DND-41 (cell line): ENCODE results near the gene NCF2.

Experiments used
- ATAC-seq: fragments of 200-7000 bp; cut with Tn5 transposase; 3 replicates; pipeline ENCODE4 v1.9.1; 2021; ENCODE audit warnings: low read depth; ENCODE audit not compliant: insufficient read depth
- DNase-seq: peaks from one replicate; pipeline ENCODE4 v3.0.0-alpha.2; 2020
- H2AFZ ChIP-seq: 2 replicates; pipeline ENCODE4 v1.6.0; 2012; ENCODE audit warnings: low read depth, low read length
- H3K27ac ChIP-seq: 2 replicates; pipeline ENCODE4 v1.5.1; 2012; ENCODE audit warnings: low read length, inconsistent platforms
- H3K27me3 ChIP-seq: fragments of 200-600 bp; sonication (generic); 2 replicates; pipeline ENCODE4 v1.6.0; 2012; ENCODE audit warnings: low read length, mild to moderate bottlenecking, inconsistent platforms; ENCODE audit not compliant: insufficient read depth, poor library complexity
- H3K36me3 ChIP-seq: 2 replicates; pipeline ENCODE4 v1.5.1; 2012; ENCODE audit warnings: low read length, inconsistent platforms; ENCODE audit not compliant: insufficient read depth
- H3K4me1 ChIP-seq: 2 replicates; pipeline ENCODE4 v1.5.1; 2012; ENCODE audit warnings: mild to moderate bottlenecking, low read length; ENCODE audit not compliant: insufficient read depth
- H3K4me2 ChIP-seq: 2 replicates; pipeline ENCODE4 v1.6.0; 2012; ENCODE audit warnings: mild to moderate bottlenecking, moderate library complexity, low read length, inconsistent platforms; ENCODE audit not compliant: insufficient read depth
- H3K4me3 ChIP-seq, 2 experiments: fragments of 200-600 bp in 1 of 2; shearing (Covaris generic) in 1 of 2; 2 replicates each; pipeline ENCODE4 v1.5.1; 2012 to 2016; ENCODE audit warnings: inconsistent platforms in 2 of 2, low read length in 2 of 2, mild to moderate bottlenecking in 2 of 2, low read depth in 1 of 2, moderate library complexity in 1 of 2
- H3K79me2 ChIP-seq: 2 replicates; pipeline ENCODE4 v1.6.0; 2012; ENCODE audit warnings: low read length, inconsistent platforms; ENCODE audit not compliant: insufficient read depth
- H3K9ac ChIP-seq: 2 replicates; pipeline ENCODE4 v1.6.0; 2012; ENCODE audit warnings: low read depth, mild to moderate bottlenecking, inconsistent platforms, low read length, moderate library complexity
- H3K9me3 ChIP-seq: 2 replicates; pipeline ENCODE4 v1.5.1; 2012; ENCODE audit warnings: low read length, moderate library complexity, mild to moderate bottlenecking, inconsistent platforms; ENCODE audit not compliant: insufficient read depth, severe bottlenecking
- H4K20me1 ChIP-seq: 2 replicates; pipeline ENCODE4 v1.6.0; 2012; ENCODE audit warnings: low read length; ENCODE audit not compliant: insufficient read depth
- EZH2 ChIP-seq: IDR thresholded peaks from 3 replicates; pipeline ENCODE4 v1.6.1; 2012; ENCODE audit warnings: borderline replicate concordance, low read depth, mild to moderate bottlenecking, moderate library complexity, low read length, inconsistent platforms; ENCODE audit not compliant: severe bottlenecking
- TF ChIP-seq, protein P1 (sequence below): IDR thresholded peaks from 2 replicates; pipeline ENCODE4 v1.5.1; 2012; ENCODE audit warnings: borderline replicate concordance, low read length, moderate library complexity, mild to moderate bottlenecking; ENCODE audit not compliant: poor library complexity, severe bottlenecking; ENCODE audit errors: extremely low read depth

NCF2 gene

DNA sequence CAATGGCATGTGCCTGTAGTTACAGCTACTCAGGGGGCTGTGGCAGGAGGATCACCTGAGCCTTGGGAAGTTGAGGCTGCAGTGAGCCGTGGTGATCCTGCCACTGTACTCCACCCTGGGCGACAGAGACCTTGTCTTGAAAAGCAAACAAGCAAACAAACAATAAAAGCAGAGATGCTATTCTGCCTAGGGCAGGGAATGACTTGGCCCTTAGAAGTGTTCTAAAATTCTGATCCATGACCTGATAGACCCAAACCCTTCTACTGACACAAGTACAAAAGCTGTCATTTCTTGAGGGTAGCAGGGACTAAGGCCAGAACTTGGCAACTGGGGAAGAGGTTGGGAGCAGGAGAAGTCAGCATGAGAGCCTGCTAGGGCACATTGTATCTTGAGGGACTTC, 15.6 kb upstream of the NCF2 start:
- no peaks in the 10 kb centered on the region for H4K20me1 ChIP-seq
- H3K4me1 ChIP-seq: no peaks in the 10 kb centered on the region
- no peaks in the 10 kb centered on the region for H3K36me3 ChIP-seq
- DNase-seq (no peak), ATAC-seq (no peak)
- no peak overlapping the region for H2AFZ ChIP-seq
- no peak overlapping the region for H3K9ac ChIP-seq
- TF ChIP-seq EZH2: no peak
- TF ChIP-seq, protein P1, sequence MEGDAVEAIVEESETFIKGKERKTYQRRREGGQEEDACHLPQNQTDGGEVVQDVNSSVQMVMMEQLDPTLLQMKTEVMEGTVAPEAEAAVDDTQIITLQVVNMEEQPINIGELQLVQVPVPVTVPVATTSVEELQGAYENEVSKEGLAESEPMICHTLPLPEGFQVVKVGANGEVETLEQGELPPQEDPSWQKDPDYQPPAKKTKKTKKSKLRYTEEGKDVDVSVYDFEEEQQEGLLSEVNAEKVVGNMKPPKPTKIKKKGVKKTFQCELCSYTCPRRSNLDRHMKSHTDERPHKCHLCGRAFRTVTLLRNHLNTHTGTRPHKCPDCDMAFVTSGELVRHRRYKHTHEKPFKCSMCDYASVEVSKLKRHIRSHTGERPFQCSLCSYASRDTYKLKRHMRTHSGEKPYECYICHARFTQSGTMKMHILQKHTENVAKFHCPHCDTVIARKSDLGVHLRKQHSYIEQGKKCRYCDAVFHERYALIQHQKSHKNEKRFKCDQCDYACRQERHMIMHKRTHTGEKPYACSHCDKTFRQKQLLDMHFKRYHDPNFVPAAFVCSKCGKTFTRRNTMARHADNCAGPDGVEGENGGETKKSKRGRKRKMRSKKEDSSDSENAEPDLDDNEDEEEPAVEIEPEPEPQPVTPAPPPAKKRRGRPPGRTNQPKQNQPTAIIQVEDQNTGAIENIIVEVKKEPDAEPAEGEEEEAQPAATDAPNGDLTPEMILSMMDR: no peak
- peaks cover 13% of the 10 kb centered on the region for H3K27me3 ChIP-seq
- H3K9me3 ChIP-seq: no peaks in the 10 kb centered on the region
- H3K4me3 ChIP-seq: no peak overlapping the region
- no peak overlapping the region for H3K4me2 ChIP-seq
- H3K79me2 ChIP-seq: no peaks in the 10 kb centered on the region
- no peak overlapping the region for H3K27ac ChIP-seq

DNA sequence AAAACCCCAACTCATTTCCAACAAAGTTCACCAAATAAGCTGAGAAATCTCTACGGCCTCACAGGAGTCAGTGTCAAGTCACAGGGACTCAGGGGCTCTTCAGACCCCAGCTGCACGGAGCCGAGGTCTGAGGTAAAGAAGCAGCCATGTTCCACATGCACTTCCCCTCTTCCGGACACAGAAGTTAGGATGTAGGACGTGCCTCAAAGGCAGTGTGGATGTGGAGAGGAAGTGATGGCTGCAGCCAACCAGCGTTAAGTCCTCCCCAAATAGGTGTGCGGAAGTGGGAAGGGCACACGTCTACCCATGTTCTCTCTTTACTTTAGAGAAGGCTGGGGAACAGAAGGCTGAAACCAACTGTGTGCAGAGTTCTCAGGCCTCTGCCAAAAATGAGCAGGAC, 14.6 kb upstream of the NCF2 start:
- Histone ChIP-seq H3K9me3 (no peaks in the 10 kb centered on the region), H3K36me3 (no peaks in the 10 kb centered on the region), H3K79me2 (no peaks in the 10 kb centered on the region), H4K20me1 (no peaks in the 10 kb centered on the region), H3K9ac (no peak overlapping the region), H3K4me1 (no peaks in the 10 kb centered on the region), H3K4me3 (no peak overlapping the region), H2AFZ (no peak overlapping the region), H3K4me2 (no peak overlapping the region), H3K27me3 (peaks cover 7% of the 10 kb centered on the region), H3K27ac (no peak overlapping the region)
- TF ChIP-seq EZH2: no peak
- TF ChIP-seq, protein P1: no peak
- ATAC-seq (no peak), DNase-seq (no peak)

DNA sequence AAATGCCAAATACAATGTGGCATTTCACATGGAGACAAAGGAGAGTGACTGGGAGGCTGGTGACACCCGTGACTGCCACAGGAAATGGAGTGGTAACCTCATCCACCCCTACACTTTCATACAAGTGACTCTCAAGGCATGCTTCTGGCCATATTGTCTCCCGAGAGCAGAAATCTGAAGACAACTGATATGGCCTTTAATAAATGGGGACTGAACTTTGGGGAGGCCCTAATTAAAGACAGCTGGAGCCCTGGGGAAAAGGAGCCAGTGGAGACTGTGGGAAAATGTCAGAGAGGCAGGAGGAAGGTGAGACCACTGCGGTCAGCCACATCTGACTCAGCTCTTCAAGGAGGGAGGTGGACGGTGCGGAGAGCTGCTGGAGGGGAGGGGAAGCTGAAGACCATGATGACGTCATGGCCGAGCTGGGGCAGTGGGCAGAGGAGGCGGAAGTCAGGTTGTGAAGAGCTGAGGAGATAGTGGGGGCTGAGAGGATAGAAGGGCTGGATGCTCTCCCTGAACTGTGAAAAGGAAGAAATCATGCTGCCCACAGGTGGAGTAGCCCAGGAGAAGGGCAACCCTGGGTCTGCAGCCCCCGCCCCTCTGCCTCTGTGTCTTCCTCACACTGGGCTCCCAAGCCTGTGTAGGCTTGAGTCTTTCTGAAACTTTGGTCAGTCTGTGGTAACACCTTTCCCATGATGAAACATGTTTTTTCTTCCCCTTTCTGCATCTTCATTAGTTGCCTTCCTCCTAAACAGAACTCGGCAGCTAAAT, 14.0 kb upstream of the NCF2 start:
- Histone ChIP-seq H3K27ac (no peak overlapping the region), H4K20me1 (no peaks in the 10 kb centered on the region), H3K4me3 (no peak overlapping the region), H3K79me2 (no peaks in the 10 kb centered on the region), H3K27me3 (peaks cover 7% of the 10 kb centered on the region), H3K9ac (no peak overlapping the region), H3K4me1 (no peaks in the 10 kb centered on the region), H3K9me3 (no peaks in the 10 kb centered on the region), H3K4me2 (no peak overlapping the region), H2AFZ (no peak overlapping the region), H3K36me3 (no peaks in the 10 kb centered on the region)
- ATAC-seq (no peak), DNase-seq (no peak)
- no peak for TF ChIP-seq EZH2
- TF ChIP-seq, protein P1: no peak
